ENCODE results near the gene SERINC2.
"Not testable (repeated sequence)": the region's sequence is repeated elsewhere in the genome, so short reads cannot be mapped to it uniquely, and the experiment has no call there.

Gene SERINC2

GRCh38 chr1:31416101-31416736 lies 3.2 kb downstream of the SERINC2 start:
- no peak for DNase-seq

- DNase-seq, result no peak
These were observed 4.1 kb downstream of the SERINC2 start for GRCh38 chr1:31417148-31417547.

- DNase-seq, result no peak
These were observed 5.8 kb downstream of the SERINC2 start for GRCh38 chr1:31418626-31419323.

- no peak for DNase-seq
These were observed 7.7 kb downstream of the SERINC2 start for GRCh38 chr1:31420716-31421115.

GRCh38 chr1:31421371-31422040 lies 8.5 kb downstream of the SERINC2 start:
- DNase-seq, result no peak

- DNase-seq, result peak; percentile 28 to 62
These were observed 9.7 kb downstream of the SERINC2 start for GRCh38 chr1:31422505-31423319.

GRCh38 chr1:31423418-31423947 lies 10.5 kb downstream of the SERINC2 start:
- DNase-seq, result peak in 1 of 2 donors; percentile 27

- DNase-seq, result no peak
These were observed 11.6 kb downstream of the SERINC2 start for GRCh38 chr1:31424568-31424967.

GRCh38 chr1:31425301-31426081 lies 12.5 kb downstream of the SERINC2 start:
- no peak for DNase-seq

- DNase-seq, result no peak
These were observed 13.4 kb downstream of the SERINC2 start for GRCh38 chr1:31426249-31426922.

GRCh38 chr1:31427322-31427721 lies 14.3 kb downstream of the SERINC2 start:
- no peak for DNase-seq

GRCh38 chr1:31428436-31429221 lies 15.6 kb downstream of the SERINC2 start:
- DNase-seq, result no peak

GRCh38 chr1:31429583-31429982 lies 16.6 kb downstream of the SERINC2 start:
- DNase-seq, result no peak

GRCh38 chr1:31431351-31432257 lies 18.6 kb downstream of the SERINC2 start:
- DNase-seq, result not testable (repeated sequence)

- no peak for DNase-seq
These were observed 19.8 kb downstream of the SERINC2 start for GRCh38 chr1:31432592-31433395.

GRCh38 chr1:31433396-31433930 lies 20.4 kb downstream of the SERINC2 start:
- DNase-seq, result no peak

GRCh38 chr1:31434101-31434871 lies 21.3 kb downstream of the SERINC2 start:
- no peak for DNase-seq

- DNase-seq, result no peak
These were observed 22.0 kb downstream of the SERINC2 start for GRCh38 chr1:31434979-31435378.
